Tibial nerve (tissue), 4 donors: Measurements from ENCODE around the gene PARD3B. TPM values are rescaled to one million over a fixed set of nuclear protein-coding genes. Genes with fewer than 3 reads are reported as not detected.

Experiments used
- DNase-seq, 2 donors: peaks; one replicate each; pipeline ENCODE4 v3.0.0-alpha.2; 2019; ENCODE audit warnings: low spot score in 2 of 2
- H3K27ac ChIP-seq, 4 donors: fragments of 200-600 bp; sonication (generic) in 3 of 4; one replicate each; pipeline ENCODE4 v1.5.1; 2017 to 2019; ENCODE audit warnings: mild to moderate bottlenecking in 1 of 4
- H3K27me3 ChIP-seq, 2 donors: fragments of 200-600 bp; sonication (generic) in 1 of 2; one replicate each; pipeline versions ENCODE4 v1.5.1 to v1.6.0; 2017 to 2019
- H3K36me3 ChIP-seq, 3 donors: fragments of 200-600 bp; sonication (generic); one replicate each; pipeline ENCODE4 v1.5.1; 2018 to 2019
- H3K4me1 ChIP-seq, 4 donors: fragments of 200-600 bp; sonication (generic) in 3 of 4; one replicate each; pipeline ENCODE4 v1.5.1; 2017 to 2019
- H3K4me3 ChIP-seq, 4 donors: fragments of 200-600 bp; sonication (generic) in 3 of 4; one replicate each; pipeline ENCODE4 v1.5.1; 2017 to 2019; ENCODE audit warnings: mild to moderate bottlenecking in 1 of 4, moderate library complexity in 1 of 4
- H3K9me3 ChIP-seq, 4 donors: fragments of 200-600 bp; sonication (generic) in 3 of 4; one replicate each; pipeline ENCODE4 v1.5.1; 2017 to 2019
- EP300 ChIP-seq, 2 donors: sonication (generic); formaldehyde crosslinking; IDR thresholded peaks; one replicate each; pipeline ENCODE4 v1.6.1; 2017; ENCODE audit warnings: antibody characterized with exemption in 2 of 2, mild to moderate bottlenecking in 1 of 2
- POLR2A ChIP-seq, 2 donors: fragments of 450-650 bp; IDR thresholded peaks; one replicate each; pipeline ENCODE4 v1.6.1; 2017; ENCODE audit warnings: antibody characterized with exemption in 2 of 2, mild to moderate bottlenecking in 2 of 2, moderate library complexity in 2 of 2
- WGBS, 2 donors: methylation state at CpG; one replicate each; pipeline ENCODE4 v1.1.5; 2018; 5-methylcytosine and 5-hydroxymethylcytosine counted together
- total RNA-seq, 4 donors: library from RNA; depleted of rRNA; stranded (reverse); fragments of >200 nt; gene quantifications; one replicate each; pipeline ENCODE4 v1.1.0, GENCODE V29; 2016
- TF ChIP-seq, protein P1 (sequence below), 5 experiments: fragments of 200-600 bp in 3 of 5; fragments of 450-650 bp in 2 of 5; sonication (generic) in 3 of 5; IDR thresholded peaks; one replicate each; pipeline ENCODE4 v1.5.1; 2016 to 2019; ENCODE audit warnings: antibody characterized with exemption in 5 of 5, mild to moderate bottlenecking in 3 of 5, moderate library complexity in 2 of 5

Gene PARD3B
- total RNA-seq, 4 donors from 2014 or later, result 47.4 to 101 (median 64.8) TPM

DNA sequence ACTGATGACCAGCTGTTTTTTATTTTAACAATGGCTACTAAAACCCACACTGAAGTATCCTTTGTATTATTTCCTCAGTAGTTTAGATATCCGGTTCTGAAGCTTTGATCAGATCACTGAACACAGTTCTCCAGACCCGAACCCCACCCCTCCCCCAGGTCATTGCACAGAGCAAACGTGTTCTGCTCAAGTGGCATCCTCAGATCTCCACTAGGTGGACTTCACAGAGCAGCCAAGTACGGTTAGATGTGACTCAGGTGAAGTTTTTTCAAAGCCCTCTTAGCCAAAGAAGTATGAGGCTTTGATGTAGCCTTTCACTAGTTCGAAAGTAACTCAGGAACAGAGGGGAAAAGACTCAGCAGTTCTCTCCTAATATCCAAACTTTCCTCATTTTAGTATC is 994.3 kb downstream of the PARD3B start:
- no peaks in the 10 kb centered on the region for H3K36me3 ChIP-seq
- TF ChIP-seq EP300 (IDR thresholded peaks at IDR 0.05) (no peak), POLR2A (IDR thresholded peaks at IDR 0.05) (no peak)
- TF ChIP-seq, protein P1, sequence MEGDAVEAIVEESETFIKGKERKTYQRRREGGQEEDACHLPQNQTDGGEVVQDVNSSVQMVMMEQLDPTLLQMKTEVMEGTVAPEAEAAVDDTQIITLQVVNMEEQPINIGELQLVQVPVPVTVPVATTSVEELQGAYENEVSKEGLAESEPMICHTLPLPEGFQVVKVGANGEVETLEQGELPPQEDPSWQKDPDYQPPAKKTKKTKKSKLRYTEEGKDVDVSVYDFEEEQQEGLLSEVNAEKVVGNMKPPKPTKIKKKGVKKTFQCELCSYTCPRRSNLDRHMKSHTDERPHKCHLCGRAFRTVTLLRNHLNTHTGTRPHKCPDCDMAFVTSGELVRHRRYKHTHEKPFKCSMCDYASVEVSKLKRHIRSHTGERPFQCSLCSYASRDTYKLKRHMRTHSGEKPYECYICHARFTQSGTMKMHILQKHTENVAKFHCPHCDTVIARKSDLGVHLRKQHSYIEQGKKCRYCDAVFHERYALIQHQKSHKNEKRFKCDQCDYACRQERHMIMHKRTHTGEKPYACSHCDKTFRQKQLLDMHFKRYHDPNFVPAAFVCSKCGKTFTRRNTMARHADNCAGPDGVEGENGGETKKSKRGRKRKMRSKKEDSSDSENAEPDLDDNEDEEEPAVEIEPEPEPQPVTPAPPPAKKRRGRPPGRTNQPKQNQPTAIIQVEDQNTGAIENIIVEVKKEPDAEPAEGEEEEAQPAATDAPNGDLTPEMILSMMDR (IDR thresholded peaks at IDR 0.05), result no peak
- WGBS, 2 donors, result 64 to 80% methylated on average over 5 of the region's 5 CpGs
- no peak overlapping the region for H3K4me3 ChIP-seq
- H3K27me3 ChIP-seq, result no peaks in the 10 kb centered on the region
- H3K9me3 ChIP-seq, result no peaks in the 10 kb centered on the region
- DNase-seq, result no peak
- H3K4me1 ChIP-seq, result peaks cover 0 to 9% (median 0%) of the 10 kb centered on the region in 4 donors
- no peak overlapping the region for H3K27ac ChIP-seq

DNA sequence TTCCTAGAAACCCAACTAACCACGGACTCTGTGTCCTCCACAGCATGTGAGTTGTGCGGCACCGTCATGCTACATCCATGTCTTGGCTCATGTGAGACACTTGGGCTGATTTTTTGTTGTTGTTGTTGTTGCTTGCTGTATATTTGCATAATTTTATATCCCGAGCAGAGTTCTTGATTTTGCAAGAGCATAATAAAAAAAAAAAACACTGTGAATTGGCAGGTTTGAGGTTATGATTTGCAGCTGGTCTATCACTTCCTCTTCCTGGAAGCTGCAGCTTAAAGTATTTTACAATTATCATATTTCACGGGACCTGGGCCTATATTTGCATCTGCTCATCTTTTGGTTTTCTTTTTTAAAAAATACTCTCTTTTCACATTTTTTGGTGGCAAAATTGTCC is 994.8 kb downstream of the PARD3B start:
- Histone ChIP-seq H3K4me3 (no peak overlapping the region), H3K27ac (no peak overlapping the region), H3K4me1 (peaks cover 0 to 9% (median 0%) of the 10 kb centered on the region in 4 donors), H3K27me3 (no peaks in the 10 kb centered on the region), H3K9me3 (no peaks in the 10 kb centered on the region), H3K36me3 (no peaks in the 10 kb centered on the region)
- WGBS, 2 donors, result 66 to 77% methylated on average over 5 of the region's 5 CpGs
- TF ChIP-seq POLR2A (IDR thresholded peaks at IDR 0.05) (no peak), EP300 (IDR thresholded peaks at IDR 0.05) (no peak)
- TF ChIP-seq, protein P1 (IDR thresholded peaks at IDR 0.05), result no peak
- no peak for DNase-seq

DNA sequence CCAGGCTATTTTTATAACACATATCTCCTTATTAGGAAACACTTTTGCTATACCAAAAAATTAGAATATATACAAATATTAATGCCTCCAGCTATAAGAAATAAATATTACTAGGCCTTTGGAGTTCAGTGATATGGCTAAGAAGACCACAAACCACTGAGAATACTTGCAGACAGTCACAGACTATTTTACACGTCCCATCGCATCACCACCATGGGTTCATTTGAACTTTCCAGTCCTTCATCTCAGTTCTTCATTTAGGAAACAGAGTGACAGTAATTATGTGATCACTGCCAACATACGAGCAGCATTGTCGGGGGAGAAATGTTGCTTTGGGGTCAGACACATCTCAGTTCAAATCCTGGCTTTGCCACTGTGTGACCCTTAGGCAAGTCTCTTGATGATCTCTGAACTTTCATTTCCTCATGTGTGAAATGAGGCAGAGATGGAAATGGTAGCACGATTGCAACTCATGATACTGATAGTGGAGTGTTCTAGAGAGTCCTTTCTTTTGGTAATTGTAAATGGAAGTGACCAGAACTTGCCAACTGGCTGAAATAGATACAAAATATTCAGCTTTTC is 998.1 kb downstream of the PARD3B start:
- no peak overlapping the region for H3K27ac ChIP-seq
- DNase-seq, result no peak

DNA sequence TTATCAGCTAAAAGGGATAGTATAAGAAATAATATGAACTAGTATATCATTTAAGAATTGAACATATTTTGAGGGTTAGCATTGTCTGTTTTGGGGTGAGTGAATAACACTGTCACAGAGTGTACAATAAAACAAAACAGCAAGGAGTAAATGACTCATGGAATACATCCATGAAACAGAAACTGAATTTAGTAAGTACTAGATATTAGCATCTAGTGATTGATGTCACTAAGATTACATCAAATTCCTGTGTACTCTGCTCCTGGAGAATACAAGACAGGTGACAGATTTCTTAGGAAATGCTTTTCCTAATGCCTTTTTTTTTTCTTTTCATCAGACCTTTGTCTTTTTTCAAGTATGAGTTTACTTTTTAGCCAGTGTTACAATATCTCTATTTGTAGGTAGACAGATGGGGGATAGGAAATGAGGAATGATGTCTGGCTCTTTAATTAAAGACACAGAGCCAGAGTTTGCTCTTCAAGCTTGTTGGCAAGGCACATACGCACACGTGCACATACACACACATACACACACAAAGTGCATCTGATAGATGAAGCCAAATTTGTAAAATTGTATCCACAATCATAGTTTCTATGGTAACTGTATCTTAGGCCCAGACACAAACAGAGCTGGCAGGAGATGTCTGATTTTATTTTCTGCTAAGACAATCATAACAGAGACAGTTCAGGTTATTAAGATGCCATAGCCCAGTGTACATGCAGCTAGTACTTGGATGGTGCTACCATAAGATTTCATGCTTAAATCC is 998.8 kb downstream of the PARD3B start:
- Histone ChIP-seq H3K9me3 (no peaks in the 10 kb centered on the region), H3K27me3 (no peaks in the 10 kb centered on the region), H3K4me1 (peaks cover 0 to 9% (median 0%) of the 10 kb centered on the region in 4 donors), H3K36me3 (no peaks in the 10 kb centered on the region), H3K4me3 (no peak overlapping the region), H3K27ac (no peak overlapping the region)
- TF ChIP-seq, protein P1 (IDR thresholded peaks at IDR 0.05), result no peak
- TF ChIP-seq POLR2A (IDR thresholded peaks at IDR 0.05) (no peak), EP300 (IDR thresholded peaks at IDR 0.05) (no peak)
- no peak for DNase-seq
- 43 to 45% methylated on average over 2 of the region's 2 CpGs for WGBS, 2 donors

More for the DNA sequence above, 998.1 kb downstream of the PARD3B start:
- WGBS, 2 donors, result 75 to 80% methylated on average over 5 of the region's 5 CpGs
- Histone ChIP-seq H3K4me3 (no peak overlapping the region), H3K4me1 (peaks cover 0 to 9% (median 0%) of the 10 kb centered on the region in 4 donors), H3K27me3 (no peaks in the 10 kb centered on the region), H3K36me3 (no peaks in the 10 kb centered on the region), H3K9me3 (no peaks in the 10 kb centered on the region)
- no peak for TF ChIP-seq POLR2A (IDR thresholded peaks at IDR 0.05)
- TF ChIP-seq, protein P1 (IDR thresholded peaks at IDR 0.05), result no peak
- no peak for TF ChIP-seq EP300 (IDR thresholded peaks at IDR 0.05)
